Esophagus mucosa (tissue), 1 donor: ENCODE measurements around the gene ARHGAP9. TPM values are rescaled to one million over a fixed set of nuclear protein-coding genes. Genes with fewer than 3 reads are reported as not detected.
A peak's percentile ranks its signal among the peaks of the same experiment; 100 is the strongest.

Experiments used
- ATAC-seq: fragments of 200-7000 bp; cut with Tn5 transposase; one replicate; pipeline ENCODE4 v1.9.1; 2020
- total RNA-seq: library from RNA; stranded (reverse); gene quantifications from one replicate; pipeline ENCODE4 v1.2.4, GENCODE V29; 2023
- donor health status: DM: yes; HTN: yes; CAD: no.

Gene ARHGAP9
- total RNA-seq, 1 donor from 2014 or later, result 2.0 TPM

DNA sequence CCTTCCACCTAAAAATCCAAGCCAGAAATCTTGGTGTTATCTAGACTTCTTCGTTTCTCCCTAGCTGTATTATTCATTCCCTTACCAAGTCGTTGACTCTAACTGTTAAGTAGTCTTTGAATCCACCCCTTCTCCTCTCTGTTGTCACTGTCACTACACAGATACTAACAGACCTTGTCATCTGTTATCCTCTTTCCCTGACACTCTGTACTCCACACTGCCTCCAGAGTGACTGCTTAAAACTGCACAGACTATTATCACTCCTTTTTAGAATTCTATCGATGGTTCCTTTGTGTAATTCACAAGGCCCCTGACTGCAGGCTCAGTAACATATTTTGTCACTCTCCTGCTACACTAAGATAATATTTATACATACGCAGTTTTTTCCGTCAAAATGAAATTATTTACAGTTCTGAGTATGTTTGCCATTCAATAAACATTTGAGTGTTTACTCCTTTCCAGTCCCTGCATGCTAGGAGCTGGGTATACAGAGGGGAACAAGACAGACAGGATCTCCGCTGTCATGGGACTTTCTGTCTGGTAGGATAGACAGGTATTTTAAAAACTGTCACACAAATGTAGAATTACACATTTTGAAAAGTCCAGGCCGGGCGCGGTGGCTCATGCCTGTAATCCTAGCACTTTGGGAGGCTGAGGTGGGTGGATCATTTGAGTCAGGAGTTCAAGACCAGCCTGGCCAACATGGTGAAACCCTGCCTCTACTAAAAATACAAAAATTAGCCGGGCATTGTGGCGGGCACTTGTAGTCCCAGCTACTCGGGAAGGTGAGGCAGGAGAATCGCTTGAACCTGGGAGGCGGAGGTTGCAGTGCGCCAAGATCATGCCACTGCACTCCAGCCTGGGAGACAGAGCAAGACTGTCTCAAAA is 12.0 kb upstream of the ARHGAP9 start:
- ATAC-seq, result no peak

DNA sequence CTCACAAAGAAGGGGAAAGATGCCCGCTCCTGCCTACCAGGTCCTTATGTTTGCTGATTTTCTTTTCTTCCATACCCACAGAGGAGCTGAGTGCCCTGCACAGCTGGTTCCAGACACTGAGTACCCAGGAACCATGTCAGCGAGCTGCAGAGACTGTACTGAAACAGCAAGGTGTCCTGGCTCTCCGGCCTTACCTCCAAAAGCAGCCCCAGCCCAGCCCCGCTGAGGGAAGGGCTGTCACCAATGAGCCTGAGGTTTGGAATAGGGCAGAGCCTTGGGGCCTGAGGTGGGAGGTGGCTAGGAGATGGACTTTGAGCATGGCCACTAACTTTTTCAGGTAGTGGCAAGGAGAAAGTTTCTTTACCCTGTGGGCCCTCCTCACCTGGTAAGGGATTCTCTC is 10.5 kb upstream of the ARHGAP9 start:
- ATAC-seq, result no peak

DNA sequence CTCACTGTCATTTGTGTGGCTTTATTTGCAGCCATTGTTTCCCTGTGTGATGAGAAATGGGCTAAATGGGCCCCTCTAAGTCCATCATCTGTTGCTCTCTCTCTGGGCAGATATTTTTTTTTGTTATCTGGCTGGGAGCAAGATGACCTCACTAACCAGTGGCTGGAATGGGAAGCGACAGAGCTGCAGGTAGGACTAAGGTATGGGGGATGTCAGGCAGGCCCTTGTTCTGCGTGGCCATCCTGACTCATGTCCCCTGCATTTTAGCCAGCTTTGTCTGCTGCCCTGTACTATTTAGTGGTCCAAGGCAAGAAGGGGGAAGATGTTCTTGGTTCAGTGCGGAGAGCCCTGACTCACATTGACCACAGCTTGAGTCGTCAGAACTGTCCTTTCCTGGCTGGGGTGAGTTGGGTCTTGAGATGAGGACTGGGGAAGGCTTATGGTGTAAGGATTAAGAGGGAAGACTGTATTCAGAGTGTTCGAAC is 9.5 kb upstream of the ARHGAP9 start:
- ATAC-seq, result no peak

DNA sequence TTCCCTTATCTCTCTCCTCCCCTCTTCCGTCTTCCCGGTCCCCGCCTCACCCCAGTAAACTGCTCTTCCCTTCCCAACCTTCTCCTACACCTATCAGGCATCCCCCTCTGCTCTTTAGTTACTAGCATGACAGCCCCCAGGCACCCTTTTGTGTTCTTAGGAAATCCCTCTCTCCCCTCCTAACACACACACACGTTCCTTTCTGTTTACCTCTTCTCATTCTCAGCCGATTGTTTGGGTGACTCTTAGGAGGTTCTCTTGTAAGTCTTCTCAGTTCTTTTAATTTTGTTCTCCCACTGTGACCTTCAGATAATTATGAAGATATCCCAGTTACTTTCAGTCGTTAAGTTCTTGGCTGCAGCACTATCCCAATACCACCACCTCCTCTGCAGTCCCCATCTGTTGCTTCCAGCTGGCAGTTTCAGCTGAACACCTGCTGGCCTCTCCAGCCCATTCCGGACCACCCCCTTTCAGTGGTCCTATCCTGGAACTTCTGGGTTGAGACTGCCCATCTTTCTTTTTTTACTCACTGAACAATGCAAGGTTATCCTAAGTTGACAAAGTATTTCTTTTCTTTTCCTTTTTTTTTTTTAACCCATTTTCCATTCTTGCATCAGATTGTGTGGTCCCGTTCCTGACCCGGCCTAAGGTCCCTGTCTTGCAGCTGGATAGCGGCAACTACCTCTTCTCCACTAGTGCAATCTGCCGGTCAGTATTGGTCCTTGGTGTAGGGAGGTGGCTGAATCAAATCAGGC is 8.9 kb upstream of the ARHGAP9 start:
- ATAC-seq, result peak; percentile 24

DNA sequence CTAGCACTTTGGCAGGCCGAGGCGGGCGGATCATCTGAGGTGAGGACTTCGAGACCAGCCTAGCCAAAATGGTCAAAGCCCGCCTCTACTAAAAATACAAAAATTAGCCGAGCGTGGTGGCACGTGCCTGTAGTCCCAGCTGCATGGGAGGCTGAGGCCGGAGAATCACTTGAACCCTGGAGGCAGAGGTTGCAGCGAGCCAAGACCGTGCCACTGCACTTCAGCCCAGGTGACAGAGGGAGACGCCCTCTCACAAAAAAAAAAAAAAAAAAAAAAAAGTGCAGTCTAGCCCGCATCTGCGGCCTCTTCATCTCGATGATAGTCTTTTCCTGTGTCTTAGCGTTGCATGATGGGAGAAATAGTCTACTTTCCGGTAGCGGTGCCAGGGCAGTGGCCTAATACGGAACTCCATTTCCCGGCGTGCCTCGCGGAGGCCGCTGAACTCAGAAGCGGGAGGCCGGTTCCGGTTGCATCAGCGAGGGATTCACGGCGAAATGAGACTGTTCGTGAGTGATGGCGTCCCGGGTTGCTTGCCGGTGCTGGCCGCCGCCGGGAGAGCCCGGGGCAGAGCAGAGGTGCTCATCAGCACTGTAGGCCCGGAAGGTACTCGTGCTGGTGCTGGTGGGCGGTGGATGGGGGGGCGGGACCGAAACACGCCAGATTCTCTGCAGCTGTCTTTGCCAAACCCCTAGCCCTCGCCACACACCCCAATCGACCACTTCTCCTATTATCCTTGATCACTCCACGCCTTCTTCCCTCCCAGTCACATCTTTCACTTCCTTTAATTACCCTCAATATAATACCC is 8.1 kb upstream of the ARHGAP9 start, which contains the start of gene MARS1:
Gene MARS1, plus strand, starts transcription at position 472 of the 805 bp plus-strand sequence. Its CDS starts 23 bp downstream, at position 495.
- peak; percentile 96 for ATAC-seq

DNA sequence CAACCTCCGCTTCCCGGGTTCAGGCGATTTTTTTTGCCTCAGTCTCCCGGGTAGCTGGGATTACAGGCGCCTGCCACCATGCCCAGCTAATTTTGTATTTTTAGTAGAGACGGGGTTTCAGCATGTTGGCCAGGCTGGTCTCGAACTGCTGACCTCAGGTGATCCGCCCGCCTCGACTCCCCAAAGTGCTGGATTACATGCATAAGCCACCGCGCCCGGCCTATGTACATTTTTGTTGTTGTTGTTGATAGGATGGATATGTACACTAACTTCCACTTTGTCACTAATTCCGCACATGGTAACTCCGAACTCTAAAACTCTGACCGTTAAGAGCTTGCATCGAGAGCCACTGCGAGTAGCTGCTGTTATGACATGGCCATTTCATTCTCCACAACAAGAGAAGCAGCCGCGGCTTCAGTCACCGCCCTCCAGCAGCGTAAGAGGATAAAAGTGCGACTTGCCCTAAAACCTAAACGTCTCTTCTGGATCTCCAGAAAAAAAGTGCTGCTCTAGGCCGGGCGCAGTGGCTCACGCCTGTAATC is 7.5 kb upstream of the ARHGAP9 start:
- ATAC-seq, result no peak

DNA sequence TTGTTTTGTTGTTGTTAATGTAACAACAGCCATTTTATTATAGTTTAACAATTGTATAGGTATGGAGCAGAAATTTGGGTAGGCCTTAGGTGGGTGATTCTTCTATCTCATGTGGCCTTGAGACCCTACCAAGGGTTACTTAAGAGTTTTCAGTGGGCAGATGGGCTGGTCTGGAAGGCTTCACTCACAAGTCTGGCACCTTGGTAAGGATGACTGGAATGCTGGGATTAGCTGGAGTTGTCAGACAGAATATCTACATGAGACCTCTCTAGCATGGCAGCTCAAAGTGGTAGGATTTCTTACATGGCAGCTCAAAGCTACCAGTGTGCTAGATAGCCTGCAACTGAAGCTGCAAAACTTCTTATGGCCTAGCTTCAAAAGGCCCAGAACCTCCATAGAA is 6.0 kb upstream of the ARHGAP9 start:
- no peak for ATAC-seq

DNA sequence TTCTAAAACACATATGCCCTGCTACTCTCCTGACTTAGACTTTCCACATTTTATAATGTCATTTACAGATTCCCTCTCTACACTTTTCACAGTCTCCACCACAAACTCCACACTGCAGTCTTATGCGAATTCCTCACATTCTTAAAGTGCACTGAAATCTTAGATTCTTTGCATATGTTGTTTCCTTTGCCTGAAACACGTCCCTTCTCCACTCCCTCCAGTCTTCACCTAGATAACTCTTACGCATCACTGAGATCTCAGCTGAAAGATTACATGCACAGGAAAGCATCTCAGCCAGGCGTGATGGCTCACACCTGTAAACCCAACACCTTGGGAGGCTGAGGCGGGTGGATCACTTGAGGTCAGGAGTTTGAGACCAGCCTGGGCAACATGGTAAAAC is 3.8 kb upstream of the ARHGAP9 start:
- no peak for ATAC-seq

DNA sequence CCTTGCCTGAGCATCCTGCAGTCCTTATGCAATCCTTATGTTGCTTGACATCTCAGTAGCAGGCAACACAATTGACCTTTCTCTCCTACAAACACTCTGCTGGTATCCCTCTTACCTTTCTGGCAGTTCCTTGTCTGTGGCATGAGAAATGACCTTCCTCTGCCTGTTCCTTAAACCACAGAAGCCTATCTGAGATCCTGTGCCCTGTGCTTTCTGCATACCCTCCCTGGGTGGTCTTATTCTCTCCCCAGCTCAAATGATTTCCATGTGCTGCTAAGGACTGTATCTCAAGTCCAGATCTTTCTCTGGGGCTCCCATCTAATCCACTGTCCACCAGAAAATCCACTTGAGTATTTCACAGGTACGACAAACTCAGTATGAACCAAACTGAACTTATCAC is 2.0 kb upstream of the ARHGAP9 start:
- ATAC-seq, result no peak

DNA sequence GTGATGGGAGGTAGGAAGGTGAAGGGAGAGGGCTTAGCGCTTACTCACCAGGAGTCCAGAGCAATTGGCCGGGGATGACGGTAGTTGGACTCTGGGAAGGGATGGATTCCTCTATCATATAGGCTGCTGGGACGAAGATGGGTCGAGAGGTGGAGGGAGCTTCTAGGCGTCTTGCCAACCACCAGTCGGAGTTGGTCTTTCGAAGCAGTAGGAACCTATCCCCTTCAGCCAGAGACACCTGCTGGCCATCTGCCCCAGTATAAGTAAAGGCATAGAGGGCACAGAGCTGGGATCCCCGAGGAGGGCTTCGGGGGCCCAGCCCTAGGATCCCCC is 657 bp downstream of the ARHGAP9 start:
- ATAC-seq, result peak; percentile 2

DNA sequence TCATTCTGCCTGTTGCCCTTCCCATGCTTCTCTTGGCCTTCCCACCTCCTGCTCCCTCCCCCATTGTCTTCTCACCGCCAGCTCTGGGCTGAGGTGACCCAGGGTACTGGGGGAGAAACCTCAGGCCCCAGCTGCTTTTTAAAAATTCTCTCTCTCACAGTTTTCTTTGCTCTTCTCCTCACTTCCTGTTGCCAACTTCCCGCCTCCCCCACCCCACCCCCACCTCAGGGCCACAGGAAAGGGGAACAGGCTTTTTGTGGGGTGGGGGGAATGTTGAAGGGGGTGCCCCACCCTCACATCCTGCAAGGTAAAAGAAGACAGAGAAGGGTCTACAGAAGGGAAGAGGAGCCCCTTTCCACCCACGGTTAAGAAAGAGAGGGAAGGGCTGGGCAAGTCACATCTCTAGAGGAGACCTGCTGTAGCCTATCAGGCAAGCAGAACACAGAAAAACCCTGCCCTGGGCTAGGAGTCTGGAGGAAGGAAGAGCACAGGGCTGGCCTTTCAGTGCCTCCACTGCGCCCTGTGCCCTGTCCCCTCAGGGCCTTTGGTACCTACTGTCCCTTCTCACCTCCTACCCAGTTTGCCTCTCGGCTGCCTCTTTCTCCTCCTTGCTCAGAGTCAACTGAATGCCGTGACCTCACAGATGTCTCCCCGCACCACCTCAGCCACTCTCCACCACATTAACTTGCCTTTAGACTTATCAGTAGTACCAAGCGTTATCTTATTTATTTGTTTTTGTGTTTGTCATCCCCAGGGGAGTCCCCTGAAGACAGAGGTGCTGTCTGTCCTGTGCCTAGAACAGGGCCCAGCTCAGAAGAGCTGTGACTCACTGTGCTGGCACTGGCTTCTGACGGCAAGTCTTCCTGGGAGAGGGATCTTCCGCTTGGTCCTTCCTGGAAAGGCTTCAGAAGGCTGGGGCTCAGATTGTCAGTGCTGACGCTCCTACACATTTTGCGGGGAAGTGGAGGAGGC is 1.7 kb downstream of the ARHGAP9 start:
- peak; percentile 40 for ATAC-seq

DNA sequence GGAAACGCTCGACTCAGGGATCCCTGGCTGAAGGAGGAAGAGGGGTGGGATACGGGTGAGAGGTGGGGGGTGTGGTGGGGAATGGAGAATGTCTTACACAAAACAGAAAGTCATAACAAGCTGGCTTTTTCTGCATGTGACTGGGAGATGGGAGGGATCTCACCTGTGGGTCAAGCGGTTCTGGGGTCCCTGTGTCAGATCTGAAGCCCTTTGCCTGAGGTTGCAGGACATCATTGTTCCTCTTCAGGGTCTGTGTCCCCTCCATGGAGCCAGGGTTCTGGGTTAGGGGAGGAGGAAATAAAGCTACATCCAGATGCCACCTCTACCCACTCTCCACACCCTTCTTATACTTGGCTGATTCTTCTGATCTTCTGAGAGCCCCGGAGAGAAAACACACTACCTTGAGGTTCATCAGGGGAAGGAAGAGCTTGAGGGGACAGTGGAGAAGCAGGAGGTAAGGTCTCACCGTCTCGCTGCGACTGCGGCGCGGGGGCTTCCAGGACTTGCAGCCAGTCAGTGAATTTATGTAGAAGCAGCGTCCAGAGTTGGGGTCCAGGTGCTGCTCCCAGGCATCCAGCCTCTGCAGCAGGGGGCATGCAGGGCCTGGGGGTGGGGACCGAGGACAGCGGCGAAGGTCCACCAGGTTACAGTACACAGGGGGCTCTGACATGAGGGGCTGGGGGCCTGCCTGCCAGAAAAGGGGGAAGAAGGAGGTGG is 2.5 kb downstream of the ARHGAP9 start:
- no peak for ATAC-seq

DNA sequence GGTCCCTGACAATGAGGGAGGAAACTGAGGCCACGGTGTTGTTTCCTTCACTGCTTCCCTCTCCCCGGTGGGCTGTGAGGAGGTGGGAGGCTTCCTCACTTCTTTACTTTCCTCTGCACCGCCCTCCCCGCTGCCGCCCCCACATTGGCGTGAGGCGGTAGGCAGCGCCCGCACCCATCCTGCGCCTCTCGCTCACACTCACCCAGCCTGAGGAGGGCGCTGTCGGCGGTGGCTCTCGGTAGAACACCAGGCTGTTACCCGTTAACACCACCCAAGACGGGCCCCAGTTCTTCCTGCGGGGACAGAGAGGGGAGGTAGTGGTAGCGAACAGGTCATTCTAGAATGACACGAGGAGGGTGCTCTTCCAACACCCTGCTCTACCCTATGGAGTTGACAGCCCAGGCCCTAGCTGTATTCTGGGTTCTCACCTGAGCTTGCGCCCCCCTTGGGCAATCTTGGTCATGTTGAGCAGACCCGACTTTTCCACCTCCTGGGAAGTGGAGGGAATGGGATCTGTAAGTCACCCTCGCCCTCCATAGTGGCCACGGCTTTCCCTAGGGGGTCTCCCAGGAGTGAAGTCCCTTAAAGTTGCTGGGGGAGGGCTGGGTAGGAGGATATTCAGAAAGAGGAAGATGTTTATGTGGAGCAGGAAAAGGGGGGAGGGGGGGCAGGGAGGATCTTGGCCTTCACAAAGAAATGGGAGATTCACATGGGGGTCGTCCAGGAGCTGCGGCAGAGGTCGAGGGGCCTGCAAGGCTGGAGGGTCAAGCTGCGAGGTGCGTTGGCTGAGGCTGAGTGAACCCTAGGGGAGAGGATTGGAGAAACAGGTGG is 3.3 kb downstream of the ARHGAP9 start:
- peak; percentile 3 for ATAC-seq

DNA sequence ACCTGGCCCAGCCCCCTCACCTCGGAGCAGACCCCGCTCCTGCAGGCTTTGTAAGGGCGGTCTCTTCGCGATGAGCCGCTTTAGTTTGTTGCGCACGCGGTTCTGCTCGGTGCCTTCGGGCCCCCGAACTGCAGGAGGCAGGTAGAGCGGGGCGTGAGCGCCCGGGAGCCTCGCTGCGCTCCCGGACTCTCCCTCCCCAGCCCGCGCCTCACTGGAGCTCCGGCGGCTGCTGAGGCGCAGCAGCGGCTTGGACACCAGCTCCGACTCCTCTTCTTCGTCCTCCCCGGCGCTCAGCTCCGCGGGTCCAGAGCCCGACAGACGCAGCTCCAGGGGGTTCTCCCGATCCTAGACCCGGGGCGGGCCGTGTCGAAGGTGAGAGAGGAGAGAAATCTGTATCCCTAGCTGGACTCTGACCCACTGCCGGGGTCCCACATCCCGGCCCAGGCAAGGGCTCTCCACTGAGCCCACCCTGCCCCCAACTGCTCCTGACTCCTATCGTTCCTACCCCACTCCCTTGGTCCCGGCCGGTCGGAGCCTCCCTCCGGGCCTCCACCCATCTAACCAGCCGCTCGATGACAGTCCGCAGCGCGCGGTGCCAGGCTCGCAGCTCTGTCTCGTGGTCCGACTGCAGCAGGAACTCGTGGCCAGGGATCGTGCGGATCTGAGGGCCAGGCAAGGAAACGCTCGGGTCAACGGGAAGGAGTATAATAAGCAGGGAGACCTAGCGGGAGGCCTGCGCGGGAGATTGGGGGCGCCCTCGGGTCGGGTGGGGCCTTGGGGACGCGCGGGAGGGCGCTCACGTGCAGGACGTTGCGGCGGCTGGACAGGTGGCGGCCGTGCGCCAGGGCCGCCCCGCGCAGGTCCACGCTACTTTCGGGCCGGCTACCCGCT is 4.2 kb downstream of the ARHGAP9 start:
- no peak for ATAC-seq

DNA sequence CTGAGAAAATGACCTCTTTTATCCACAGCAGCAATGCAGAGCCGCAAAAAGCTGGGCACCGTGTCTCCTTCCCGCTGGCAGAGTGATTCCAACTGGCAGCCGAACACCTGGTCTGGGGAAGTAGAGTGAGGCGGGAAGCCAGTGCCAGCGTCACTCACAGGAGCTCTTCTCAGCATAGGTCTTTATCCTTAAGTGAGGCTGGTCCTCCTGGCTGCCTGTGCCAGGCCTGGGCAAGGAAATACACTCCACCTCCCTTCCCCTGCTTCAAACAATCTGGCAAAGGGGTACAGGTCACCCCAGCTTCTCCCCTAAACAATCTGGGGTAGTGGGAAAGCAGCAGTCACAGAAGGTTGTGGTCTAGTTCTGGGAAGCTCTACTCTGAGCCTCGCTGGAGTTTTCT is 4.8 kb downstream of the ARHGAP9 start:
- ATAC-seq, result no peak

DNA sequence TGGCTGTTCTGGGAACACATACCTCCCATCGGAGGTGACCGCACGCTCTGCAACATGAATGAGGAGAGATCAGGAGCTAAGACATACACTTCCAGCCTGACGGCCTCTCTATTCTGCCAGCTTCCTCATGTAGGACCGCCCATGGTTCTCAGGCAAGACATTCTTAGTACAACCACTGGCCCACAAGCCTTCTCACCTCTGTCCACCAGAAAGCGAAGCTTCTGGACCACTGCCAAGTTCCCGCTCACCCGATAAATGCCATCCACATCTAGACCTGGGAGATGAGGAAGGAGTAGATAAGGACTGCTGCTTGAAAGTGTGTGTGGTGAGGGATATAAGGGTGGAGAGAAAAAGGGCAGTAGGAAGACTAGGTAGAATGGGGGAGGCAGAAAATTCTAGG is 5.2 kb downstream of the ARHGAP9 start:
- no peak for ATAC-seq

DNA sequence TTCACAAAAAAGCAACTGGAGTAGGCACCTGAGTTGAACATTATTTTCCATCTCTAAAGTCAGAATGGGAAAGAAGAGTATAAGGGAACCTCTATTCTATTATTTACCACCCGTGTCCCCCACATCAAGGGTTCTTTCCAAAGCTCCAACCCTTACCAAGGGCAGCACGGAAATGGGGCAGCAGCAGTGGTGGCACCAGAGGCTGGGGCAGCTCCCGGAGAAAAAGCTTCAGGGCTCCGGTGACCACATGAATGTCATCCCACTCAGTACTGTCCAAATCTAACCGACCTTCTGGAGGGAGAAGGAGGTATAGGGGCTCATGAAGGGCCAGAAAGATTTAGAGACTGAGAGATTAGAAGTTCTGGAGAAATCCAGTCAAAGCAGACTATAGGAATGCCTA is 5.8 kb downstream of the ARHGAP9 start:
- ATAC-seq, result no peak

DNA sequence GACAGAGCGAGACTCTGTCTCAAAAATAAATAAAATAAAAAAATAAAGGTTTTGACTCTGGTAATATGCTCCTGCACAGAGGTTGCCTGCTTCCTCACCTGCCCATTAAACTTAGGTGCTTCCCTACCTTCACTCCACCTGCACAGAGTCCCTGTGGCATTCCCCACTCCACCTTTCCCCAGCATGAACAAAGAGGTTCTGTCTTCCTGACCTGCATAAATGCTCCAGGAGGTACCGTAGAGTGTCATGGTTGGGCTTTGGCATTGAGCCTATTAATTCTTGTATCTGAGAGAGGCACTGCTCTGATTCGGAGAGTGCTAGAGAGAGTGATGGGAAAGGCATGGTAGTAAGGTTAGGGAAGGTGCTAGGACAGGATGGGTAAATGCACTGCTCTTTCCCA is 6.3 kb downstream of the ARHGAP9 start:
- ATAC-seq, result no peak

DNA sequence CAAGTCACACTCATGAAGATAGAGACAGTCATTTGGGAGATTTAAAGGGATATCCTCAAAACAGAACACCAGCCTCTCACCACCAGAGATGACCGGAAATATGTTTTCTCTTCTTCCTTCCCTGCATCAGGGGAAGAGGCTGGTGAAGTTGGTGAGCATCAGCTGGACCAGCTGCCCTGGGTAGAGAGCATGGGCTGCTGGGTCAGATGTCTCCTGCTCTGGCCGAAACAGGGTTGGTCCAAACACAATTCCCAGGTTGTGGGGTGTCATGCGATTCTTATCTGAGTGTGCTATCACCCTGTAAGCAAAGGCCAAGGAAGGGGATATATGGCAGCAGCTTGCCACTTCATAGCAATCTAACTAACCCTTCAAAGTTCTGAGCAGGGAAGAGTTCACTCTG is 7.3 kb downstream of the ARHGAP9 start:
- no peak for ATAC-seq
